Thyroid gland (tissue), 4 donors: Measurements from ENCODE around the gene ANKRD65. TPM values are rescaled to one million over a fixed set of nuclear protein-coding genes. Genes with fewer than 3 reads are reported as not detected.

Experiments
- DNase-seq, 2 donors: peaks; one replicate each; pipeline ENCODE4 v3.0.0-alpha.2; 2019
- H3K27ac ChIP-seq, 3 donors: fragments of 200-600 bp; sonication (generic); 1 replicate in 2 of 3; 2 replicates in 1 of 3; pipeline ENCODE4 v1.5.1; 2016 to 2019; ENCODE audit warnings: mild to moderate bottlenecking in 1 of 3, moderate library complexity in 1 of 3
- H3K27me3 ChIP-seq: fragments of 200-600 bp; sonication (generic); one replicate; pipeline ENCODE4 v1.5.1; 2019
- H3K36me3 ChIP-seq, 2 donors: fragments of 200-600 bp; sonication (generic); one replicate each; pipeline ENCODE4 v1.5.1; 2016 to 2019
- H3K4me1 ChIP-seq, 2 donors: fragments of 200-600 bp; sonication (generic); one replicate each; pipeline ENCODE4 v1.5.1; 2017 to 2019
- H3K4me3 ChIP-seq, 3 donors: fragments of 200-600 bp; sonication (generic); replicated peaks in 1 of 3; 1 replicate in 2 of 3; 2 replicates in 1 of 3; pipeline ENCODE4 v1.5.1; 2016; ENCODE audit warnings: mild to moderate bottlenecking in 1 of 3
- H3K9me3 ChIP-seq: fragments of 200-600 bp; sonication (generic); one replicate; pipeline ENCODE4 v1.5.1; 2017
- CTCF ChIP-seq, 6 experiments: fragments of 200-600 bp in 3 of 6; fragments of 450-650 bp in 3 of 6; sonication (generic) in 3 of 6; IDR thresholded peaks; one replicate each; pipeline ENCODE4 v1.5.1; 2016 to 2019; ENCODE audit warnings: antibody characterized with exemption in 6 of 6, mild to moderate bottlenecking in 2 of 6, inconsistent platforms in 1 of 6, moderate library complexity in 1 of 6
- POLR2A ChIP-seq, 2 donors: fragments of 450-650 bp; IDR thresholded peaks; one replicate each; pipeline ENCODE4 v1.6.1; 2017; ENCODE audit warnings: antibody characterized with exemption in 2 of 2, mild to moderate bottlenecking in 2 of 2, moderate library complexity in 1 of 2
- WGBS, 2 donors: methylation state at CpG; one replicate each; pipeline ENCODE4 v1.1.5; 2017; 5-methylcytosine and 5-hydroxymethylcytosine counted together
- intact Hi-C: fragments of 100-400 bp; cut with DNase I; formaldehyde crosslinking; loops from one replicate; pipeline ENCODE4 v1.15.1; 2023
- total RNA-seq, 4 donors: library from RNA; depleted of rRNA; stranded (reverse); fragments of >200 nt; gene quantifications; one replicate each; pipeline ENCODE4 v1.2.3, GENCODE V29; 2016

The ANKRD65 gene
- total RNA-seq, 4 donors from 2014 or later, result 2.0 to 3.2 (median 2.4) TPM

DNA sequence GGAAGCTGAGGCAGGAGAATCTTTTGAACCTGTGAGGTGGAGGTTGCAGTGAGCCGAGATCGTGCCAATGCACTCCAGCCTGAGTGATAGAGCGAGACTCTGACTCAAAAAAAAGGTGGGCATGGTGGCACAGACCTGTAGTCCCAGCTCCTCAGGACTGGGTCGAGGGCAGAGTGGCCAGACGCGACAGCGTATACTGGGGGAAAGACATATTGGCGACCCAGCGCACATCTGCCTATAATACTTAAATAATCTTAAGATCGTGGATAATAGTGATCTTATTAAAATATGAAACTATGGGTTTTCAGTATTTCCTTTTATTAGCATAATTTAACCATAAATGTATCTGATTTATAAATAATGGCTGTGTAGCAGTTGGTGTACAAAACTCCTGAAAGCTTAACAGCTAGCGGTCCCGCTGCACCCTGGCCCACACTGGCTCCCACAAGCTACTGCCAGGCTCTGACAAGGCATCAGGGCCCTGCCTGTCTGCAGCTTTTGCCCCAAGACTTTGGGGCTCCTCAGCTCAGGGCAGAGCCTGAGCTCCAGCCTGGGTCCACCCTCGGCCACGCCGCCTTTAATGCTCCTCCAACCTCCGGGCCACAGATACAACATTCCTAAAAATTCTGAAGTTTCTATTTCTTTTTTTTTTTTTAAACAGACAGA is 43.4 kb downstream of the ANKRD65 start:
- Histone ChIP-seq H3K4me3 (no peak overlapping the region), H3K4me1 (peaks cover 13 to 14% of the 10 kb centered on the region in 2 donors), H3K27me3 (no peaks in the 10 kb centered on the region), H3K9me3 (no peaks in the 10 kb centered on the region), H3K27ac (no peak overlapping the region), H3K36me3 (peaks cover 0 to 4% of the 10 kb centered on the region in 2 donors)
- intact Hi-C loops, result loop anchor here (10.0 kb wide), 1 partner anchor 263 kb away; the partner anchor contains the start of gene C1orf159
- 94 to 95% methylated on average over 16 of the region's 16 CpGs for WGBS, 2 donors
- no peak for DNase-seq
- TF ChIP-seq CTCF (IDR thresholded peaks at IDR 0.05), result no peak
- TF ChIP-seq POLR2A (IDR thresholded peaks at IDR 0.05), result no peak

DNA sequence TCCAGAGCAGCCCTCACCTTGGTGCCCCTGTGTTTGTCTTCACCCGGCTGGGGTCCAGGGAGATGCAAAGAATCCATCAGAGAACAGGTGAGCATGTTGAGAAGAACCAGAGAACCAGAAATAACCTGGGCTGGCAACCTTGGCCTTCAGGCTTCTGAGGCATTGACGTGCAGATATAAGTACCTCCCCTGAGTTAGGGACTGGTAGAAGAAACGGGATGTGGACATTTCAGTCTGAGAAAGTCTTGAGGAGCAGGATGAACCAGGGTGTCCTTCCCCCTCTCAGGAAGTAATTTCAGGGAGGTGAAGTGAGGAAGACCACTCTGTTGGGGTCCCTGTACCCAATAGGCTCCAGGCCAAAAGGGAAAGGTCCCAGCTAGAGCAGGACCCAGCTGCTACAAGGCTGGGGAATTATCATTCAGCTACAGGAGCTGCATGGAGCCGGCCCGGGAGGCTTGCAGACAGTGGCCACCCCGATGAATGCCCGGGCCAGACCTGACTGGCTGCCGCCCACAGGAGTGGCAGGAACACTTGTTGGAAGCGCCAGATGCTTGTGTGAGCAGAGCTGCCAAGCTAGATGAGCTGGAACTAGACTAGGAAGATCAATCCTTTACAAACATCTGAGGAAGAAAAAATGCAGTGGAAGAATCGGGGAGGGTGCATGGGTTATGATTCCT is 44.4 kb downstream of the ANKRD65 start:
- 90 to 91% methylated on average over 10 of the region's 10 CpGs for WGBS, 2 donors
- intact Hi-C loops, result loop anchor here (10.0 kb wide), 1 partner anchor 262 kb away; the partner anchor contains the start of gene C1orf159

DNA sequence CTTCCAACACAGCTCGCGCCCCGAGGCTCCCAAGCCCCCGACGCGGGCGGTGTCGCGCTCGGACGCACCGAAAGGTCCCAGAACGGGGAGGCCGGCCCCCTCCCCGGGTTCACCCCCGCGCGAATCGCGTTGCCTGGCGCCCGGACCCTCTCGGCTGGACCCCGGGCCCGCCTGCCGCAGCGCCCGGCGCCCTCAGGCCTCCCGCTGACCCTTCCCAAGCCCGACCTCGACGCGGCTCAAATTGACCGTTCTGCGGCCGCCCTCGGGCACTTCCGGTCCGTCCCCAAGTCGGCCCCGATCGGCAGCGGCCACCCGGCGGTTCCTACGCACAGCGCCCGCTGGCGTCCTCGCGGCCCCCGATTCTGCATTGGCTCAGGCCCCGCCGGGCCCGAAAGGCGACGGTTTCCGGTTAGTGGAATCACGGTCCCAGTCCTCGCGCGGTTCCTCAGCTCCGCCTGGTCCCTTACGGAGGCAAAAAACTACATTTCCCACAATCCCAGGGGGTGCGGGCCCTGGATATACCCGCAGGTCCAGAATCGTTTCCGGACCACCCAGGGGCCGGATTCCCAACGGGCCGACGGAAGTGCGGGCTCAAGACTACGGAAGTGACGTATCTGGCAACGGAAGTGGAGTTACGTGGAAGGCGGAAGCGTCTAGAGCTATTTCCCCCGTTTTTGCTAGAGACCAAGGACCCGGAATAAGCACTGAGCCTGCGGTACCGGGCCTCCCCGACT is 46.0 kb downstream of the ANKRD65 start, which contains the start of gene AURKAIP1:
AURKAIP1 (minus strand) TSS at position 279 of the 734 bp plus-strand sequence. CDS start 451 bp downstream, outside the sequence.
- H3K4me3 ChIP-seq, result peak within 1 kb of the TSS; percentile 90 to 98 (median 98)
- peak; percentile 98 to 99 for DNase-seq
- intact Hi-C loops, result loop anchor here (10.0 kb wide), 1 partner anchor 260 kb away; the partner anchor contains the start of gene C1orf159
- H3K4me1 ChIP-seq, result peaks cover 23 to 25% of the 10 kb centered on the region in 2 donors
- no peaks in the 10 kb centered on the region for H3K27me3 ChIP-seq
- WGBS, 2 donors, result 0 to 1% methylated on average over 15 to 17 of the region's 85 CpGs
- peak within 1 kb of the TSS; percentile 81 to 98 (median 82) for H3K27ac ChIP-seq
- H3K9me3 ChIP-seq, result no peaks in the 10 kb centered on the region
- peak in 4 of 6 experiments; percentile 23 to 49 (median 30) for TF ChIP-seq CTCF (IDR thresholded peaks at IDR 0.05)
- peak in 1 of 2 donors; percentile 60 for TF ChIP-seq POLR2A (IDR thresholded peaks at IDR 0.05)
- H3K36me3 ChIP-seq, result peaks cover 0 to 4% of the 10 kb centered on the region in 2 donors

More for the DNA sequence above, 44.4 kb downstream of the ANKRD65 start:
- Histone ChIP-seq H3K4me3 (no peak overlapping the region), H3K27ac (no peak overlapping the region), H3K4me1 (peaks cover 21 to 23% of the 10 kb centered on the region in 2 donors), H3K36me3 (peaks cover 0 to 4% of the 10 kb centered on the region in 2 donors), H3K9me3 (no peaks in the 10 kb centered on the region), H3K27me3 (no peaks in the 10 kb centered on the region)
- no peak for DNase-seq
- TF ChIP-seq POLR2A (IDR thresholded peaks at IDR 0.05) (no peak), CTCF (IDR thresholded peaks at IDR 0.05) (no peak)

DNA sequence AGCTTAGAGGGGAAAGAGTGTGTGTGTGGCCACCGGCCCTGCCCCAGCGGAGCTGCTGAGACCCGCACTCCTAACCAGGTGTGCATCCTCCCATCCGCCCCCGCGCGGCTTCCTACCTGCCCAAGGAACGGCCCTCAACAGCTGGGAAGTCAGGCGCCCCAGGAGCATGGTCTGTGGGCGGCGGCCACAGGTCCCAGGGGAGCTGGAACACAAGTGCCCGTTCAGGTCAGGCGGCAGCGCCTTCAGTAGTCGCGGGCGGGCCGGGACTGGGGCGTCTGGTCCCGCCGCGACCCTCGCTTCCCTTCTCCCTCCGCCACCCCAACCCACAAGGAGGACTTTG is 46.5 kb downstream of the ANKRD65 start:
- peak overlapping the region; percentile 81 to 98 (median 82) for H3K27ac ChIP-seq
- H3K4me1 ChIP-seq, result peaks cover 23 to 25% of the 10 kb centered on the region in 2 donors
- H3K4me3 ChIP-seq, result peak overlapping the region; percentile 83 to 98 (median 90)
- H3K36me3 ChIP-seq, result peaks cover 0 to 4% of the 10 kb centered on the region in 2 donors
- no peak for DNase-seq
- intact Hi-C loops, result loop anchor here (10.0 kb wide), 1 partner anchor 260 kb away; the partner anchor contains the start of gene C1orf159
- TF ChIP-seq POLR2A (IDR thresholded peaks at IDR 0.05) (no peak), CTCF (IDR thresholded peaks at IDR 0.05) (no peak)
- WGBS, 2 donors, result 0 to 1% methylated on average over 4 to 12 of the region's 24 CpGs
- H3K27me3 ChIP-seq, result no peaks in the 10 kb centered on the region
- H3K9me3 ChIP-seq, result no peaks in the 10 kb centered on the region
